PFSK-1 (cell line): ENCODE results near the gene VWA3A.

Source experiments
- FOXP2 ChIP-seq: optimal IDR thresholded peaks from 2 replicates; pipeline ENCODE3; 2011; ENCODE audit warnings: borderline replicate concordance, control low read depth, inconsistent platforms; ENCODE audit not compliant: insufficient read depth; ENCODE audit errors: extremely low read length, extremely low read depth
- POLR2AphosphoS5 ChIP-seq: IDR thresholded peaks from 2 replicates; pipeline ENCODE4 v1.6.1; 2012; ENCODE audit warnings: low read depth, mild to moderate bottlenecking, control low read depth, low read length, moderate library complexity
- SIN3A ChIP-seq: IDR thresholded peaks from 2 replicates; pipeline ENCODE4 v1.6.1; 2012; ENCODE audit warnings: mild to moderate bottlenecking, low read length, moderate library complexity, borderline replicate concordance; ENCODE audit not compliant: insufficient read depth
- TAF1 ChIP-seq: IDR thresholded peaks from 2 replicates; pipeline ENCODE4 v1.6.1; 2012; ENCODE audit warnings: low read length, control low read depth, borderline replicate concordance; ENCODE audit not compliant: insufficient read depth
- TF ChIP-seq, protein P1 (sequence below), 2 experiments: IDR thresholded peaks; 2 replicates each; pipeline versions ENCODE4 v1.6.1 to v1.8.0; 2011 to 2012; ENCODE audit warnings: low read depth in 2 of 2, low read length in 2 of 2, control low read depth in 1 of 2, inconsistent platforms in 1 of 2, mild to moderate bottlenecking in 1 of 2, moderate library complexity in 1 of 2; ENCODE audit not compliant: insufficient read depth in 1 of 2

VWA3A gene

DNA sequence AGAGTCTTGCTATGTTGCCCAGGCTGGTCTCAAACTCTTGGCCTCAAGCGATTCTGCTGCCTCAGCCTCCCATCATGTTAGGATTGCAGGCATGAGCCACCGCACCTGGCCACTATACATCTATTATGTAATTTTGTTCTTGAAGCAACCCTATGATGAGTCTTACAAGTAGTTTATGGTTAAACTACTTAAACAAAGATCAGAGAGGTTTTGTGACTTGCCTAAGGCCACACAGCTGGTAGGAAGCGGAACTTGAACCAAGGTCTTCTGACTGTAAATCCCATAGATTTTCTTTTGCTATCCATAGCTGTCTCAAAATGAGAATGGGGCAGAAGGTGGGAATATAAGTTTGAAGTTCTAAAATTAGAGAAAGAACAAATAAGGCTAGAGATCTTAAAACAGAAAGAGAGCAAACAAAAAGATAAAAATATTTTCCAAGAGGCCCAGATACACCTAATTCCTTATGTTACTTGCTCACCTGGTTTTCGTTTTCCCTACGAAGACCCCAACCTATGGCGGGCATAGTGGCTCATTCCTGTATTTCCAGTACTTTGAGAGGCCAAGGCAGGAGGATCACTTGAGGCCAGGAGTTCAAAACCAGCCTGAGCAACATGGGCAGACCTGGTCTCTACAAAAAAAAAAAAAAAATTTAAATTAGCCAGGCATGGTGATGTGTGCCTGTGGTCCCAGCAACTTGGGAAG, 32.4 kb downstream of the VWA3A start:
- TF ChIP-seq POLR2AphosphoS5 (no peak), FOXP2 (no peak), SIN3A (no peak), TAF1 (no peak)
- TF ChIP-seq, protein P1, sequence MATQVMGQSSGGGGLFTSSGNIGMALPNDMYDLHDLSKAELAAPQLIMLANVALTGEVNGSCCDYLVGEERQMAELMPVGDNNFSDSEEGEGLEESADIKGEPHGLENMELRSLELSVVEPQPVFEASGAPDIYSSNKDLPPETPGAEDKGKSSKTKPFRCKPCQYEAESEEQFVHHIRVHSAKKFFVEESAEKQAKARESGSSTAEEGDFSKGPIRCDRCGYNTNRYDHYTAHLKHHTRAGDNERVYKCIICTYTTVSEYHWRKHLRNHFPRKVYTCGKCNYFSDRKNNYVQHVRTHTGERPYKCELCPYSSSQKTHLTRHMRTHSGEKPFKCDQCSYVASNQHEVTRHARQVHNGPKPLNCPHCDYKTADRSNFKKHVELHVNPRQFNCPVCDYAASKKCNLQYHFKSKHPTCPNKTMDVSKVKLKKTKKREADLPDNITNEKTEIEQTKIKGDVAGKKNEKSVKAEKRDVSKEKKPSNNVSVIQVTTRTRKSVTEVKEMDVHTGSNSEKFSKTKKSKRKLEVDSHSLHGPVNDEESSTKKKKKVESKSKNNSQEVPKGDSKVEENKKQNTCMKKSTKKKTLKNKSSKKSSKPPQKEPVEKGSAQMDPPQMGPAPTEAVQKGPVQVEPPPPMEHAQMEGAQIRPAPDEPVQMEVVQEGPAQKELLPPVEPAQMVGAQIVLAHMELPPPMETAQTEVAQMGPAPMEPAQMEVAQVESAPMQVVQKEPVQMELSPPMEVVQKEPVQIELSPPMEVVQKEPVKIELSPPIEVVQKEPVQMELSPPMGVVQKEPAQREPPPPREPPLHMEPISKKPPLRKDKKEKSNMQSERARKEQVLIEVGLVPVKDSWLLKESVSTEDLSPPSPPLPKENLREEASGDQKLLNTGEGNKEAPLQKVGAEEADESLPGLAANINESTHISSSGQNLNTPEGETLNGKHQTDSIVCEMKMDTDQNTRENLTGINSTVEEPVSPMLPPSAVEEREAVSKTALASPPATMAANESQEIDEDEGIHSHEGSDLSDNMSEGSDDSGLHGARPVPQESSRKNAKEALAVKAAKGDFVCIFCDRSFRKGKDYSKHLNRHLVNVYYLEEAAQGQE (IDR thresholded peaks at IDR 0.05; ENCODE audit: insufficient read depth in 1 of 2, low read depth in 2 of 2, low read length in 2 of 2): no peak

DNA sequence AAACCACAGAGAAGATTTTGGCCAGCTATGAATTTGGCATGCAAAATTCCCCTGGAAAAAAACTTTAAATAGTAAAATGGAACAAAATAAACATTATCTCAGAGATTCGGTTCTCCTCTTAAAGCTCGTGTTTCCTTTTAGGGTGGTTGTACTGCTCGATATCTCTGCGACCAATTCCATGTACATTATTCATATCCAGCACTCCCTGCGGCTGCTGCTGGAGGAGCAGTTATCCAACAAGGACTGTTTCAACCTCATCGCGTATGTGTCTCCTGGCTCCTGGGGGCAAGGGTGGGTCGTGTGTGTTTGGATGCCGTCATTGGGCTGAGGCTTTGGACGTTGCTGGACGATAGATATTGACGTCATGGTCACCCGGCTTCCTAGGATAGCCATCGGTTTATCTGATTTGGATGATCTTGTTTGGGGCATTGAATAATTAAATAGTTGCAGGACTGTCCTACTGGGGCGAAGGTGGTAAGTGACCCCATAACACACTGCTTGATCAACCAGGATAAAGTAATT, 33.8 kb downstream of the VWA3A start:
- TF ChIP-seq TAF1: no peak
- TF ChIP-seq, protein P1 (IDR thresholded peaks at IDR 0.05; ENCODE audit: insufficient read depth in 1 of 2, low read depth in 2 of 2, low read length in 2 of 2): no peak
- TF ChIP-seq FOXP2: no peak

DNA sequence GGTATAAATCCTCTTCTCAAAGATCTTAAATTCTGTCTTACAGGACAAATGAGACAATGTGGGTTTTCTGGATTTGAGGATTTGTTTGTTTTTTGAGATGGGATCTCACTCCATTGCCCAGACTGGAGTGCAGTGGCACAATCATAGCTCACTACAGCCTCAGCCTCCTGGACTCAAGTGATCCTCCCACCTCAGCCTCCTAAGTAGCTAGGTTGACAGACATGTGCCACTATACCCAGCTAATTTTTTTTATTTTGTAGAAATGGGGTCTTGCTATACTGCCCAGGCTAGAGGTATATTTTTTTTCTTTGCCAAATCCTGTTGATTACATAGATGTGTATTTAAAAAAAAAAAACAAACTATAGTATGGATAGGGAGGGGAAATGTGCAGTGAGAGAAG, 38.2 kb downstream of the VWA3A start:
- no peak for TF ChIP-seq FOXP2
- no peak for TF ChIP-seq POLR2AphosphoS5
- no peak for TF ChIP-seq SIN3A
- TF ChIP-seq, protein P1 (IDR thresholded peaks at IDR 0.05; ENCODE audit: insufficient read depth in 1 of 2, low read depth in 2 of 2, low read length in 2 of 2): no peak
- TF ChIP-seq TAF1: no peak

DNA sequence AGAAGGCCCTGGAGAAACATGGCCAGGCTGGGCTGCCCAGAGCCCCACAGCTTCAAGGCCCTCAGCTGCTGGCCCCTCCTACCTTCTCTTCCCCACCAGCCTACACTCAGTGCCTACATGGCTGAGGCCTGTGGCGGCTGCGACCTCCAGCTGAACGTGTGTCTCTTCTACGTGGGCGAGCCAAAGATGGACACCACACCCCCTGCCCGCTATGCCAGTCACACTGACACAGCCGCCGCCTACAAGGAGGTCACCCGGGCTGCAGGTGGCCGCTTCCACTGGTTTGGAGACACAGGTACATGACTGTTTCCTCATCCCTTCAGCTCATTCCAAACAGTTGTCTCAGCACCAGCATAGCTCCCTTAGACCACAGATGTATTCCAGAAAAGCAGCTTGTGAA, 40.5 kb downstream of the VWA3A start:
- TF ChIP-seq FOXP2: no peak
- TF ChIP-seq, protein P1 (IDR thresholded peaks at IDR 0.05; ENCODE audit: insufficient read depth in 1 of 2, low read depth in 2 of 2, low read length in 2 of 2): no peak
- no peak for TF ChIP-seq SIN3A
- TF ChIP-seq POLR2AphosphoS5: no peak
- TF ChIP-seq TAF1: no peak
